HepG2 (cell line): ENCODE data around the gene N4BP2. TPM values are rescaled to one million over a fixed set of nuclear protein-coding genes. Genes with fewer than 3 reads are reported as not detected.
A peak's percentile ranks its signal among the peaks of the same experiment; 100 is the strongest.

Experiments
- MYC ChIP-seq: sonication (generic); formaldehyde crosslinking; IDR thresholded peaks from 2 replicates; pipeline ENCODE4 v1.9.0; 2021; ENCODE audit warnings: missing genetic modification reagents, borderline replicate concordance
- NONO ChIP-seq, 2 experiments: fragments of 450-650 bp in 1 of 2; sonication (generic) in 1 of 2; formaldehyde crosslinking in 1 of 2; IDR thresholded peaks in 1 of 2; conservative IDR thresholded peaks in 1 of 2; 2 replicates each; pipeline versions ENCODE4 v1.6.1 to v1.8.0; 2017 to 2022; ENCODE audit warnings: mild to moderate bottlenecking in 1 of 2, missing genetic modification reagents in 1 of 2, moderate library complexity in 1 of 2
- ZBTB7A ChIP-seq: sonication (generic); formaldehyde crosslinking; IDR thresholded peaks from 2 replicates; pipeline ENCODE4 v1.8.0; 2022; ENCODE audit warnings: mild to moderate bottlenecking, missing genetic modification reagents
- ZNF430 ChIP-seq: sonication (generic); formaldehyde crosslinking; IDR thresholded peaks from 2 replicates; pipeline ENCODE4 v1.9.0; 2021; ENCODE audit warnings: mild to moderate bottlenecking, missing genetic modification reagents
- ZNF484 ChIP-seq: sonication (generic); formaldehyde crosslinking; IDR thresholded peaks from 2 replicates; pipeline ENCODE4 v1.5.1; 2020; ENCODE audit warnings: mild to moderate bottlenecking, low read depth, missing genetic modification reagents, borderline replicate concordance
- ZNF512B ChIP-seq: sonication (generic); formaldehyde crosslinking; IDR thresholded peaks from 2 replicates; pipeline ENCODE4 v1.5.1; 2020; ENCODE audit warnings: missing genetic modification reagents, mild to moderate bottlenecking, borderline replicate concordance
- ZNF674 ChIP-seq: sonication (generic); formaldehyde crosslinking; IDR thresholded peaks from 2 replicates; pipeline ENCODE4 v1.5.0; 2020; ENCODE audit warnings: low read depth, mild to moderate bottlenecking, missing genetic modification reagents
- polyA plus RNA-seq, 8 experiments: library from polyadenylated mRNA; depleted of rRNA in 3 of 8; stranded (reverse) in 7 of 8; unstranded in 1 of 8; fragments of >200 nt; fragmentation: Illumina TruSeq in 4 of 8; extraction: Trizol in 4 of 8; gene quantifications; 2 replicates each; pipeline versions ENCODE4 v1.2.1 to v1.2.3, GENCODE V29; 2011 to 2016; ENCODE audit warnings: low read depth in 4 of 8, missing spikeins in 1 of 8, mixed read lengths in 1 of 8; ENCODE audit not compliant: insufficient read depth in 1 of 8
- total RNA-seq, 5 experiments: library from RNA; depleted of rRNA; stranded (reverse); fragments of >200 nt; fragmentation: Illumina TruSeq; extraction: Trizol; gene quantifications; 2 replicates each; pipeline ENCODE4 v1.2.3, GENCODE V29; 2016; ENCODE audit warnings: low read depth in 1 of 5
- TF ChIP-seq, protein P1 (sequence below): sonication (generic); formaldehyde crosslinking; IDR thresholded peaks from 2 replicates; pipeline ENCODE4 v1.9.0; 2021; ENCODE audit warnings: mild to moderate bottlenecking, missing genetic modification reagents

N4BP2 gene
- total and polyA plus RNA-seq, 2 of the 13 experiments (the other 11 are each of a cell fraction or from before 2014, with no cell fraction given): 5.6 to 12.9 TPM

- TF ChIP-seq ZNF484 (CRISPR knock-in tag) (peak; percentile 78; the same call in 1 of the 2 replicates), MYC (no peak), ZNF430 (CRISPR knock-in tag) (no peak), ZBTB7A (CRISPR knock-in tag) (no peak), ZNF674 (CRISPR knock-in tag) (no peak), ZNF512B (CRISPR knock-in tag) (no peak), NONO (IDR thresholded peaks at IDR 0.05) (no peak), NONO (CRISPR knock-in tag; conservative IDR thresholded peaks at IDR 0.05) (no peak)
- TF ChIP-seq, protein P1, sequence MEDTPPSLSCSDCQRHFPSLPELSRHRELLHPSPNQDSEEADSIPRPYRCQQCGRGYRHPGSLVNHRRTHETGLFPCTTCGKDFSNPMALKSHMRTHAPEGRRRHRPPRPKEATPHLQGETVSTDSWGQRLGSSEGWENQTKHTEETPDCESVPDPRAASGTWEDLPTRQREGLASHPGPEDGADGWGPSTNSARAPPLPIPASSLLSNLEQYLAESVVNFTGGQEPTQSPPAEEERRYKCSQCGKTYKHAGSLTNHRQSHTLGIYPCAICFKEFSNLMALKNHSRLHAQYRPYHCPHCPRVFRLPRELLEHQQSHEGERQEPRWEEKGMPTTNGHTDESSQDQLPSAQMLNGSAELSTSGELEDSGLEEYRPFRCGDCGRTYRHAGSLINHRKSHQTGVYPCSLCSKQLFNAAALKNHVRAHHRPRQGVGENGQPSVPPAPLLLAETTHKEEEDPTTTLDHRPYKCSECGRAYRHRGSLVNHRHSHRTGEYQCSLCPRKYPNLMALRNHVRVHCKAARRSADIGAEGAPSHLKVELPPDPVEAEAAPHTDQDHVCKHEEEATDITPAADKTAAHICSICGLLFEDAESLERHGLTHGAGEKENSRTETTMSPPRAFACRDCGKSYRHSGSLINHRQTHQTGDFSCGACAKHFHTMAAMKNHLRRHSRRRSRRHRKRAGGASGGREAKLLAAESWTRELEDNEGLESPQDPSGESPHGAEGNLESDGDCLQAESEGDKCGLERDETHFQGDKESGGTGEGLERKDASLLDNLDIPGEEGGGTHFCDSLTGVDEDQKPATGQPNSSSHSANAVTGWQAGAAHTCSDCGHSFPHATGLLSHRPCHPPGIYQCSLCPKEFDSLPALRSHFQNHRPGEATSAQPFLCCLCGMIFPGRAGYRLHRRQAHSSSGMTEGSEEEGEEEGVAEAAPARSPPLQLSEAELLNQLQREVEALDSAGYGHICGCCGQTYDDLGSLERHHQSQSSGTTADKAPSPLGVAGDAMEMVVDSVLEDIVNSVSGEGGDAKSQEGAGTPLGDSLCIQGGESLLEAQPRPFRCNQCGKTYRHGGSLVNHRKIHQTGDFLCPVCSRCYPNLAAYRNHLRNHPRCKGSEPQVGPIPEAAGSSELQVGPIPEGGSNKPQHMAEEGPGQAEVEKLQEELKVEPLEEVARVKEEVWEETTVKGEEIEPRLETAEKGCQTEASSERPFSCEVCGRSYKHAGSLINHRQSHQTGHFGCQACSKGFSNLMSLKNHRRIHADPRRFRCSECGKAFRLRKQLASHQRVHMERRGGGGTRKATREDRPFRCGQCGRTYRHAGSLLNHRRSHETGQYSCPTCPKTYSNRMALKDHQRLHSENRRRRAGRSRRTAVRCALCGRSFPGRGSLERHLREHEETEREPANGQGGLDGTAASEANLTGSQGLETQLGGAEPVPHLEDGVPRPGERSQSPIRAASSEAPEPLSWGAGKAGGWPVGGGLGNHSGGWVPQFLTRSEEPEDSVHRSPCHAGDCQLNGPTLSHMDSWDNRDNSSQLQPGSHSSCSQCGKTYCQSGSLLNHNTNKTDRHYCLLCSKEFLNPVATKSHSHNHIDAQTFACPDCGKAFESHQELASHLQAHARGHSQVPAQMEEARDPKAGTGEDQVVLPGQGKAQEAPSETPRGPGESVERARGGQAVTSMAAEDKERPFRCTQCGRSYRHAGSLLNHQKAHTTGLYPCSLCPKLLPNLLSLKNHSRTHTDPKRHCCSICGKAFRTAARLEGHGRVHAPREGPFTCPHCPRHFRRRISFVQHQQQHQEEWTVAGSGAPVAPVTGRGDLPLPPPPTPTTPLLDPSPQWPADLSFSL (CRISPR knock-in tag): no peak
These were observed 93.3 kb downstream of the N4BP2 start (continued) for GRCh38 chr4:40149960-40150385.
